Osteocyte (in vitro differentiated cells): ENCODE data around the gene RAB17. TPM values are rescaled to one million over a fixed set of nuclear protein-coding genes. Genes with fewer than 3 reads are reported as not detected.

Experiments used
- DNase-seq: peaks from one replicate; pipeline ENCODE4 v3.0.0; 2021; ENCODE audit warnings: mixed read lengths; ENCODE audit not compliant: unreplicated experiment; ENCODE audit errors: extremely low spot score
- H3K27ac Mint-ChIP-seq: one replicate; pipeline ENCODE4 v1.8.0; 2021; ENCODE audit warnings: mild to moderate bottlenecking, mixed read lengths; ENCODE audit not compliant: unreplicated experiment
- H3K27me3 Mint-ChIP-seq: one replicate; pipeline ENCODE4 v1.8.0; 2021; ENCODE audit warnings: mixed read lengths; ENCODE audit not compliant: unreplicated experiment
- H3K36me3 Mint-ChIP-seq: one replicate; pipeline ENCODE4 v1.8.0; 2021; ENCODE audit warnings: mixed read lengths; ENCODE audit not compliant: unreplicated experiment
- H3K4me1 Mint-ChIP-seq: one replicate; pipeline ENCODE4 v1.8.0; 2021; ENCODE audit warnings: mixed read lengths; ENCODE audit not compliant: unreplicated experiment
- H3K4me3 Mint-ChIP-seq: one replicate; pipeline ENCODE4 v1.8.0; 2021; ENCODE audit warnings: mild to moderate bottlenecking, moderate library complexity, mixed read lengths; ENCODE audit not compliant: unreplicated experiment
- H3K9me3 Mint-ChIP-seq: one replicate; pipeline ENCODE4 v1.8.0; 2021; ENCODE audit warnings: mixed read lengths; ENCODE audit not compliant: unreplicated experiment
- CTCF ChIP-seq: fragments of 200-600 bp; sonication (generic); IDR thresholded peaks from 2 replicates; pipeline ENCODE4 v1.5.0; 2021; ENCODE audit warnings: antibody characterized with exemption, mild to moderate bottlenecking, moderate library complexity
- total RNA-seq: library from RNA; stranded (reverse); gene quantifications from 2 replicates; pipeline ENCODE4 v1.2.1, GENCODE V29; 2021

RAB17 gene
- total RNA-seq, 1 donor from 2014 or later, result 5.2 TPM

GRCh38 chr2:237566401-237567235, 23.9 kb downstream of the RAB17 start, which contains the start of gene PRLH:
Gene PRLH (plus strand): TSS chr2:237566574. CDS start chr2:237566574, 0 bp downstream.
- TF ChIP-seq CTCF, result no peak
- Mint-ChIP-seq H3K27me3 (peaks cover 13% of the 10 kb centered on the region), H3K36me3 (no peaks in the 10 kb centered on the region), H3K9me3 (no peaks in the 10 kb centered on the region), H3K4me3 (no peak within 1 kb of the TSS), H3K4me1 (peaks cover 2% of the 10 kb centered on the region), H3K27ac (no peak within 1 kb of the TSS)
- no peak for DNase-seq

GRCh38 chr2:237565974-237566373, 24.6 kb downstream of the RAB17 start:
- Mint-ChIP-seq H3K4me3 (no peak overlapping the region), H3K9me3 (no peaks in the 10 kb centered on the region), H3K36me3 (no peaks in the 10 kb centered on the region), H3K4me1 (no peaks in the 10 kb centered on the region), H3K27me3 (peaks cover 13% of the 10 kb centered on the region), H3K27ac (no peak overlapping the region)
- no peak for DNase-seq
- no peak for TF ChIP-seq CTCF

GRCh38 chr2:237564526-237565131, 25.9 kb downstream of the RAB17 start:
- Mint-ChIP-seq H3K4me1 (no peaks in the 10 kb centered on the region), H3K9me3 (no peaks in the 10 kb centered on the region), H3K4me3 (no peak overlapping the region), H3K27me3 (peaks cover 13% of the 10 kb centered on the region), H3K36me3 (no peaks in the 10 kb centered on the region), H3K27ac (no peak overlapping the region)
- DNase-seq, result no peak
- no peak for TF ChIP-seq CTCF

- peaks cover 5% of the 10 kb centered on the region for H3K4me1 Mint-ChIP-seq
- H3K4me3 Mint-ChIP-seq, result no peak overlapping the region
- H3K36me3 Mint-ChIP-seq, result no peaks in the 10 kb centered on the region
- H3K9me3 Mint-ChIP-seq, result no peaks in the 10 kb centered on the region
- TF ChIP-seq CTCF, result no peak
- no peak for DNase-seq
- peaks cover 13% of the 10 kb centered on the region for H3K27me3 Mint-ChIP-seq
- H3K27ac Mint-ChIP-seq, result no peak overlapping the region
Measured at GRCh38 chr2:237563816-237564215, 26.7 kb downstream of the RAB17 start.

GRCh38 chr2:237561221-237561620, 29.3 kb downstream of the RAB17 start:
- DNase-seq, result no peak
- Mint-ChIP-seq H3K4me3 (no peak overlapping the region), H3K36me3 (peaks cover 5% of the 10 kb centered on the region), H3K9me3 (no peaks in the 10 kb centered on the region), H3K27me3 (peaks cover 13% of the 10 kb centered on the region), H3K27ac (no peak overlapping the region), H3K4me1 (peaks cover 11% of the 10 kb centered on the region)
- TF ChIP-seq CTCF, result no peak
